GM23248 (cell line): ENCODE data around the gene MRPS5. TPM values are rescaled to one million over a fixed set of nuclear protein-coding genes. Genes with fewer than 3 reads are reported as not detected.

ENCODE experiments used
- DNase-seq: peaks from one replicate; pipeline ENCODE4 v3.0.0-alpha.2; 2015
- H2AFZ ChIP-seq: fragments of 200-600 bp; sonication (generic); 2 replicates; pipeline ENCODE4 v1.6.1; 2016; ENCODE audit warnings: antibody characterized with exemption
- H3F3A ChIP-seq: fragments of 200-600 bp; sonication (generic); 2 replicates; pipeline ENCODE4 v1.6.1; 2016; ENCODE audit warnings: mild to moderate bottlenecking, antibody characterized with exemption, mixed run types; ENCODE audit not compliant: insufficient read depth
- H3K27ac ChIP-seq: fragments of 200-600 bp; sonication (generic); 2 replicates; pipeline ENCODE4 v1.5.1; 2016; ENCODE audit warnings: mild to moderate bottlenecking
- H3K27me3 ChIP-seq: fragments of 200-600 bp; sonication (generic); replicated peaks from 2 replicates; pipeline ENCODE4 v1.6.1; 2016; ENCODE audit warnings: mild to moderate bottlenecking; ENCODE audit not compliant: insufficient read depth
- H3K36me3 ChIP-seq: fragments of 200-600 bp; sonication (generic); 2 replicates; pipeline ENCODE4 v1.6.1; 2016; ENCODE audit warnings: low read depth, mild to moderate bottlenecking
- H3K4me1 ChIP-seq: fragments of 200-600 bp; sonication (generic); 2 replicates; pipeline ENCODE4 v1.6.1; 2016; ENCODE audit warnings: mild to moderate bottlenecking; ENCODE audit not compliant: insufficient read depth
- H3K4me2 ChIP-seq: fragments of 200-600 bp; sonication (generic); one replicate; pipeline ENCODE4 v1.6.1; 2016; ENCODE audit warnings: mild to moderate bottlenecking; ENCODE audit not compliant: unreplicated experiment
- H3K4me3 ChIP-seq: fragments of 200-600 bp; sonication (generic); 2 replicates; pipeline ENCODE4 v1.5.1; 2016; ENCODE audit warnings: mild to moderate bottlenecking
- H3K79me2 ChIP-seq: fragments of 200-600 bp; sonication (generic); 2 replicates; pipeline ENCODE4 v1.6.1; 2016; ENCODE audit warnings: mild to moderate bottlenecking; ENCODE audit not compliant: insufficient read depth
- H3K9ac ChIP-seq: fragments of 200-600 bp; sonication (generic); 2 replicates; pipeline ENCODE4 v1.6.1; 2016; ENCODE audit warnings: mild to moderate bottlenecking
- H3K9me2 ChIP-seq: fragments of 200-600 bp; sonication (generic); 2 replicates; pipeline ENCODE4 v1.6.1; 2016; ENCODE audit warnings: mixed run types, mild to moderate bottlenecking, moderate library complexity; ENCODE audit not compliant: insufficient read depth
- H3K9me3 ChIP-seq: fragments of 200-600 bp; sonication (generic); one replicate; pipeline ENCODE4 v1.6.1; 2017; ENCODE audit warnings: low read depth
- H4K20me1 ChIP-seq: fragments of 200-600 bp; sonication (generic); 2 replicates; pipeline ENCODE4 v1.6.0; 2016; ENCODE audit not compliant: insufficient read depth
- EZH2 ChIP-seq: fragments of 200-600 bp; sonication (generic); IDR thresholded peaks from 2 replicates; pipeline ENCODE4 v1.6.1; 2018; ENCODE audit warnings: antibody characterized with exemption, mild to moderate bottlenecking; ENCODE audit not compliant: insufficient read depth, poor library complexity, severe bottlenecking
- EZH2phosphoT487 ChIP-seq: fragments of 200-600 bp; sonication (generic); IDR thresholded peaks from 2 replicates; pipeline ENCODE4 v1.6.1; 2018; ENCODE audit warnings: antibody characterized with exemption, moderate library complexity, mild to moderate bottlenecking, low read depth; ENCODE audit not compliant: insufficient read depth
- WGBS, 2 experiments: methylation state at CpG; one replicate each; pipeline ENCODE4 v1.1.6; 2015 to 2017; ENCODE audit warnings: low lambda C conversion rate in 2 of 2, low coverage in 1 of 2; ENCODE audit errors: missing lambda C conversion rate in 2 of 2; 5-methylcytosine and 5-hydroxymethylcytosine counted together
- in situ Hi-C: fragments of 300-500 bp; cut with MboI; formaldehyde crosslinking; loops from 2 replicates; pipeline ENCODE4 v1.15.0; 2020
- polyA plus RNA-seq: library from polyadenylated mRNA; unstranded; fragments of >200 nt; fragmentation: Nextera tagmentation; extraction: Ambion mirVana; gene quantifications from 2 replicates; pipeline ENCODE4 v1.2.1, GENCODE V29; 2016
- total RNA-seq: library from RNA; depleted of rRNA; stranded (reverse); fragments of >200 nt; shearing (Covaris generic); gene quantifications from 2 replicates; pipeline ENCODE4 v1.2.3, GENCODE V29; 2014

The MRPS5 gene
- total and polyA plus RNA-seq, 2 experiments from 2014 or later: 34.3 to 38.4 TPM

DNA sequence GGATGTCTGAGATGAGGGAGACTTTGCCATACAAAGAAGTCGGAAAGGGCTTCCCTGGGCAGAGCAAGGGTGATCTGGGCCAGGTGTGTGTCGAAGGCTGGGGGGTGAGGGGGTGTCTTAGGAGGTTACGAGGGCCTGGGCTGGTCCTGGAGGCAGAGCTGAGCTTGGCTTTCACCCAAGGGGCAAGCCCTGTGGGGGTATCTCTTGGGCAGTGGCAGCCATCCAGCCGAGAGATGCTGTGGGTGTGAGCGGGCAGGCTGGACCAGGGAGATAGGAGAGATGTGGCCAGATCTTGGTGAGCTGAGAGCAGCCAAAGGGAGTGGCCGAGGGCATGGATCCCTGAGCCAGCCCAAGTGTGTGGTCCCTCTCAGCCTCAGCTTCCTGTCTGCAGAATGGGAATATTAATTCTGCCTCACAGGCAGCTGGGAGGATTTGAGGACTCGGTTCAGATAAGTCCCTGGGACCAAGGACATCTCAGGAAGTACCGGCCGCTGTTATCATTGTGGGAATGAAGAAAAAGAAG lies 63.1 kb downstream of the MRPS5 start:
- TF ChIP-seq EZH2phosphoT487 (no peak), EZH2 (no peak)
- H3K4me1 ChIP-seq: peaks cover 6% of the 10 kb centered on the region; the same call in 1 of the 2 replicates
- no peak overlapping the region for H3K4me3 ChIP-seq
- no peaks in the 10 kb centered on the region for H4K20me1 ChIP-seq
- 57 to 61% methylated on average over 9 of the region's 9 CpGs for WGBS, 2 experiments
- H3K4me2 ChIP-seq: no peak overlapping the region
- no peaks in the 10 kb centered on the region for H3F3A ChIP-seq
- no peak for DNase-seq
- in situ Hi-C loops: no loop called here
- H3K27me3 ChIP-seq: peaks cover 60% of the 10 kb centered on the region
- H2AFZ ChIP-seq: no peak overlapping the region
- no peak overlapping the region for H3K9ac ChIP-seq
- H3K9me2 ChIP-seq: no peaks in the 10 kb centered on the region
- no peaks in the 10 kb centered on the region for H3K79me2 ChIP-seq
- H3K9me3 ChIP-seq: no peaks in the 10 kb centered on the region
- no peaks in the 10 kb centered on the region for H3K36me3 ChIP-seq
- no peak overlapping the region for H3K27ac ChIP-seq

- Histone ChIP-seq H3K79me2 (no peaks in the 10 kb centered on the region), H3K9ac (no peak overlapping the region), H3K4me3 (no peak overlapping the region), H3K4me1 (peaks cover 6% of the 10 kb centered on the region; the same call in 1 of the 2 replicates), H3K4me2 (no peak overlapping the region), H3K9me3 (no peaks in the 10 kb centered on the region), H3K9me2 (no peaks in the 10 kb centered on the region), H4K20me1 (no peaks in the 10 kb centered on the region), H3K36me3 (no peaks in the 10 kb centered on the region), H2AFZ (no peak overlapping the region), H3K27me3 (peaks cover 58% of the 10 kb centered on the region), H3F3A (no peaks in the 10 kb centered on the region), H3K27ac (no peak overlapping the region)
- in situ Hi-C loops: no loop called here
- no peak for DNase-seq
- 66 to 69% methylated on average over 28 of the region's 28 CpGs for WGBS, 2 experiments
- TF ChIP-seq EZH2phosphoT487 (no peak), EZH2 (no peak)
These were observed 63.9 kb downstream of the MRPS5 start for GRCh38 chr2:95057535-95058370.

GRCh38 chr2:95056461-95057459 lies 64.8 kb downstream of the MRPS5 start:
- 54 to 61% methylated on average over 15 of the region's 15 CpGs for WGBS, 2 experiments

GRCh38 chr2:95056044-95056443 lies 65.6 kb downstream of the MRPS5 start:
- Histone ChIP-seq H2AFZ (no peak overlapping the region), H3K4me2 (no peak overlapping the region), H3K4me3 (no peak overlapping the region), H4K20me1 (no peaks in the 10 kb centered on the region), H3K27me3 (peaks cover 58% of the 10 kb centered on the region), H3K9ac (no peak overlapping the region), H3F3A (no peaks in the 10 kb centered on the region), H3K27ac (no peak overlapping the region), H3K4me1 (peaks cover 6% of the 10 kb centered on the region; the same call in 1 of the 2 replicates), H3K9me3 (no peaks in the 10 kb centered on the region), H3K79me2 (no peaks in the 10 kb centered on the region), H3K36me3 (no peaks in the 10 kb centered on the region), H3K9me2 (no peaks in the 10 kb centered on the region)
- no peak for TF ChIP-seq EZH2phosphoT487
- TF ChIP-seq EZH2: no peak
- no peak for DNase-seq
- WGBS, 2 experiments: 53 to 63% methylated on average over 8 of the region's 8 CpGs
- in situ Hi-C loops: no loop called here

More at GRCh38 chr2:95056461-95057459, 64.8 kb downstream of the MRPS5 start:
- H3K27ac ChIP-seq: no peak overlapping the region
- no peaks in the 10 kb centered on the region for H3K36me3 ChIP-seq
- no peak for TF ChIP-seq EZH2phosphoT487
- TF ChIP-seq EZH2: no peak
- H3K4me2 ChIP-seq: no peak overlapping the region
- peak; percentile 34 for DNase-seq
- no peaks in the 10 kb centered on the region for H3K9me2 ChIP-seq
- H3K9me3 ChIP-seq: no peaks in the 10 kb centered on the region
- no peak overlapping the region for H2AFZ ChIP-seq
- H3F3A ChIP-seq: no peaks in the 10 kb centered on the region
- H3K79me2 ChIP-seq: no peaks in the 10 kb centered on the region
- no peaks in the 10 kb centered on the region for H4K20me1 ChIP-seq
- no peak overlapping the region for H3K4me3 ChIP-seq
- H3K27me3 ChIP-seq: peaks cover 58% of the 10 kb centered on the region
- H3K4me1 ChIP-seq: peaks cover 6% of the 10 kb centered on the region; the same call in 1 of the 2 replicates
- no peak overlapping the region for H3K9ac ChIP-seq
- in situ Hi-C loops: no loop called here
